HepG2 (cell line): ENCODE data around the gene DENND4B. TPM values are rescaled to one million over a fixed set of nuclear protein-coding genes. Genes with fewer than 3 reads are reported as not detected.

ENCODE experiments used
- BHLHE40 ChIP-seq: IDR thresholded peaks from 2 replicates; pipeline ENCODE4 v1.6.1; 2011; ENCODE audit warnings: low read length, improper control_type of control experiment
- GABPB1 ChIP-seq: IDR thresholded peaks from 2 replicates; pipeline ENCODE4 v1.6.1; 2016; ENCODE audit warnings: mild to moderate bottlenecking, missing genetic modification reagents, moderate library complexity, missing compliant biosample characterization
- GTF3A ChIP-seq: sonication (generic); formaldehyde crosslinking; conservative IDR thresholded peaks from 2 replicates; pipeline ENCODE4 v1.4.0; 2020; ENCODE audit warnings: mild to moderate bottlenecking, missing genetic modification reagents
- HNF4A ChIP-seq: sonication (generic); formaldehyde crosslinking; IDR thresholded peaks from 2 replicates; pipeline ENCODE4 v1.4.0; 2020; ENCODE audit warnings: missing genetic modification reagents
- NRL ChIP-seq: sonication (generic); formaldehyde crosslinking; IDR thresholded peaks from 2 replicates; pipeline ENCODE4 v1.5.0; 2020; ENCODE audit warnings: missing genetic modification reagents, mild to moderate bottlenecking, moderate library complexity, borderline replicate concordance
- TOE1 ChIP-seq: sonication (generic); formaldehyde crosslinking; IDR thresholded peaks from 2 replicates; pipeline ENCODE4 v1.4.0; 2020; ENCODE audit warnings: mild to moderate bottlenecking, missing genetic modification reagents
- XRCC5 ChIP-seq: fragments of 200-400 bp; formaldehyde crosslinking; optimal IDR thresholded peaks from 2 replicates; pipeline ENCODE3; 2017; ENCODE audit warnings: mild to moderate bottlenecking, low read length
- ZFP41 ChIP-seq: sonication (generic); formaldehyde crosslinking; IDR thresholded peaks from 2 replicates; pipeline ENCODE4 v1.4.0; 2020; ENCODE audit warnings: mild to moderate bottlenecking, missing genetic modification reagents, borderline replicate concordance
- ZMAT3 ChIP-seq: sonication (generic); formaldehyde crosslinking; conservative IDR thresholded peaks from 2 replicates; pipeline ENCODE4 v1.7.0; 2021; ENCODE audit warnings: missing genetic modification reagents
- ZNF101 ChIP-seq: sonication (generic); formaldehyde crosslinking; IDR thresholded peaks from 2 replicates; pipeline ENCODE4 v1.4.0; 2020; ENCODE audit warnings: mild to moderate bottlenecking, low read depth, missing genetic modification reagents, borderline replicate concordance
- ZNF160 ChIP-seq: sonication (generic); formaldehyde crosslinking; IDR thresholded peaks from 2 replicates; pipeline ENCODE4 v1.8.0; 2022; ENCODE audit warnings: mild to moderate bottlenecking, inconsistent platforms, missing genetic modification reagents
- ZNF720 ChIP-seq: sonication (generic); formaldehyde crosslinking; IDR thresholded peaks from 2 replicates; pipeline ENCODE4 v1.4.0; 2020; ENCODE audit warnings: missing genetic modification reagents
- ZNF792 ChIP-seq: IDR thresholded peaks from 2 replicates; pipeline ENCODE4 v1.6.1; 2016
- polyA plus RNA-seq, 8 experiments: library from polyadenylated mRNA; depleted of rRNA in 3 of 8; stranded (reverse) in 7 of 8; unstranded in 1 of 8; fragments of >200 nt; fragmentation: Illumina TruSeq in 4 of 8; extraction: Trizol in 4 of 8; gene quantifications; 2 replicates each; pipeline versions ENCODE4 v1.2.1 to v1.2.3, GENCODE V29; 2011 to 2016; ENCODE audit warnings: low read depth in 4 of 8, missing spikeins in 1 of 8, mixed read lengths in 1 of 8; ENCODE audit not compliant: insufficient read depth in 1 of 8
- total RNA-seq, 5 experiments: library from RNA; depleted of rRNA; stranded (reverse); fragments of >200 nt; fragmentation: Illumina TruSeq; extraction: Trizol; gene quantifications; 2 replicates each; pipeline ENCODE4 v1.2.3, GENCODE V29; 2016; ENCODE audit warnings: low read depth in 1 of 5
- TF ChIP-seq, protein P1 (sequence below): sonication (generic); formaldehyde crosslinking; IDR thresholded peaks from 2 replicates; pipeline ENCODE4 v1.5.1; 2020; ENCODE audit warnings: mild to moderate bottlenecking, missing genetic modification reagents, borderline replicate concordance
- TF ChIP-seq, protein P2 (sequence below): sonication (generic); formaldehyde crosslinking; IDR thresholded peaks from 2 replicates; pipeline ENCODE4 v1.5.1; 2020; ENCODE audit warnings: missing genetic modification reagents, mild to moderate bottlenecking, borderline replicate concordance
- TF ChIP-seq, protein P3 (sequence below): sonication (generic); formaldehyde crosslinking; IDR thresholded peaks from 2 replicates; pipeline ENCODE4 v1.5.0; 2020; ENCODE audit warnings: mild to moderate bottlenecking, missing genetic modification reagents
- TF ChIP-seq, protein P4 (sequence below): IDR thresholded peaks from 2 replicates; pipeline ENCODE4 v1.6.1; 2016; ENCODE audit warnings: missing genetic modification reagents, missing compliant biosample characterization
- TF ChIP-seq, protein P5 (sequence below): sonication (generic); formaldehyde crosslinking; IDR thresholded peaks from 2 replicates; pipeline ENCODE4 v1.4.0; 2020; ENCODE audit warnings: missing genetic modification reagents

DENND4B gene
- total and polyA plus RNA-seq, 2 of the 13 experiments (the other 11 are each of a cell fraction or from before 2014, with no cell fraction given) = 15.1 to 20.3 TPM

DNA sequence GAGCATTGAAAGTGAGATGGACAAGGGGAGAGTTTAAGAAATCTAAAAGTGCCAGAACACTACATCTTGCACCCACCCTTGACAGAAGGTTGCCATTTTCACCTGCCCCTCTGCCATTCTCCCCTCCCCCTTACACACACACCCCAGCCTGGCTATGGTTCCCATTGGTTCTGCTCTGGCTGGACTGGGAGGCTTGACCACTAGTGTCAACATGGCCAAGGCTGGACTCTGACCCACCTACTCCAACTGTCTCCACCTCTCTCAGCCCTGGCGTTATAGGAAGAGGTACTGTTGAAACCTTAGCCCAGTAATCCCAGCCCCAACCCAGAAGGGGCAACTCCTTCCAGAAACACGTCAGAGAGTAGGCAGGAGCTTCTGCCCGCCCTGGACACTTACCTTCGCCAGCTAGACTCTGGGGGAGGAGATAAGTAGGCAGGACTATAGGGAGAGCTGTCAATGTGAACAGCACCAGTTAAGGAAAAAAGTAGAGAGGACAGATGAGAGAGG lies 7.4 kb upstream of the DENND4B start (continued):
- TF ChIP-seq GABPB1 (CRISPR knock-in tag) (0 out of 2 replicates have a peak, but pooled peaks have one; percentile 19), ZNF720 (no peak), HNF4A (peak; percentile 89), XRCC5 (peak; percentile 80), ZNF160 (no peak), TOE1 (CRISPR knock-in tag) (no peak), ZMAT3 (CRISPR knock-in tag) (no peak), GTF3A (CRISPR knock-in tag) (no peak), ZNF101 (CRISPR knock-in tag) (no peak), BHLHE40 (no peak), NRL (CRISPR knock-in tag) (no peak), ZFP41 (no peak), ZNF792 (CRISPR knock-in tag) (peak; percentile 49; the same call in 1 of the 2 replicates)
- TF ChIP-seq, protein P1, sequence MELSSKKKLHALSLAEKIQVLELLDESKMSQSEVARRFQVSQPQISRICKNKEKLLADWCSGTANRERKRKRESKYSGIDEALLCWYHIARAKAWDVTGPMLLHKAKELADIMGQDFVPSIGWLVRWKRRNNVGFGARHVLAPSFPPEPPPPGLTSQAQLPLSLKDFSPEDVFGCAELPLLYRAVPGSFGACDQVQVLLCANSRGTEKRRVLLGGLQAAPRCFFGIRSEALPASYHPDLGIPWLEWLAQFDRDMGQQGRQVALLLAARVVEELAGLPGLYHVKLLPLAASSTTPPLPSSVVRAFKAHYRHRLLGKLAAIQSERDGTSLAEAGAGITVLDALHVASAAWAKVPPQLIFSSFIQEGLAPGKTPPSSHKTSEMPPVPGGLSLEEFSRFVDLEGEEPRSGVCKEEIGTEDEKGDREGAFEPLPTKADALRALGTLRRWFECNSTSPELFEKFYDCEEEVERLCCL (CRISPR knock-in tag) = no peak
- TF ChIP-seq, protein P2, sequence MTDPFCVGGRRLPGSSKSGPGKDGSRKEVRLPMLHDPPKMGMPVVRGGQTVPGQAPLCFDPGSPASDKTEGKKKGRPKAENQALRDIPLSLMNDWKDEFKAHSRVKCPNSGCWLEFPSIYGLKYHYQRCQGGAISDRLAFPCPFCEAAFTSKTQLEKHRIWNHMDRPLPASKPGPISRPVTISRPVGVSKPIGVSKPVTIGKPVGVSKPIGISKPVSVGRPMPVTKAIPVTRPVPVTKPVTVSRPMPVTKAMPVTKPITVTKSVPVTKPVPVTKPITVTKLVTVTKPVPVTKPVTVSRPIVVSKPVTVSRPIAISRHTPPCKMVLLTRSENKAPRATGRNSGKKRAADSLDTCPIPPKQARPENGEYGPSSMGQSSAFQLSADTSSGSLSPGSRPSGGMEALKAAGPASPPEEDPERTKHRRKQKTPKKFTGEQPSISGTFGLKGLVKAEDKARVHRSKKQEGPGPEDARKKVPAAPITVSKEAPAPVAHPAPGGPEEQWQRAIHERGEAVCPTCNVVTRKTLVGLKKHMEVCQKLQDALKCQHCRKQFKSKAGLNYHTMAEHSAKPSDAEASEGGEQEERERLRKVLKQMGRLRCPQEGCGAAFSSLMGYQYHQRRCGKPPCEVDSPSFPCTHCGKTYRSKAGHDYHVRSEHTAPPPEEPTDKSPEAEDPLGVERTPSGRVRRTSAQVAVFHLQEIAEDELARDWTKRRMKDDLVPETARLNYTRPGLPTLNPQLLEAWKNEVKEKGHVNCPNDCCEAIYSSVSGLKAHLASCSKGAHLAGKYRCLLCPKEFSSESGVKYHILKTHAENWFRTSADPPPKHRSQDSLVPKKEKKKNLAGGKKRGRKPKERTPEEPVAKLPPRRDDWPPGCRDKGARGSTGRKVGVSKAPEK (CRISPR knock-in tag) = no peak
- TF ChIP-seq, protein P3, sequence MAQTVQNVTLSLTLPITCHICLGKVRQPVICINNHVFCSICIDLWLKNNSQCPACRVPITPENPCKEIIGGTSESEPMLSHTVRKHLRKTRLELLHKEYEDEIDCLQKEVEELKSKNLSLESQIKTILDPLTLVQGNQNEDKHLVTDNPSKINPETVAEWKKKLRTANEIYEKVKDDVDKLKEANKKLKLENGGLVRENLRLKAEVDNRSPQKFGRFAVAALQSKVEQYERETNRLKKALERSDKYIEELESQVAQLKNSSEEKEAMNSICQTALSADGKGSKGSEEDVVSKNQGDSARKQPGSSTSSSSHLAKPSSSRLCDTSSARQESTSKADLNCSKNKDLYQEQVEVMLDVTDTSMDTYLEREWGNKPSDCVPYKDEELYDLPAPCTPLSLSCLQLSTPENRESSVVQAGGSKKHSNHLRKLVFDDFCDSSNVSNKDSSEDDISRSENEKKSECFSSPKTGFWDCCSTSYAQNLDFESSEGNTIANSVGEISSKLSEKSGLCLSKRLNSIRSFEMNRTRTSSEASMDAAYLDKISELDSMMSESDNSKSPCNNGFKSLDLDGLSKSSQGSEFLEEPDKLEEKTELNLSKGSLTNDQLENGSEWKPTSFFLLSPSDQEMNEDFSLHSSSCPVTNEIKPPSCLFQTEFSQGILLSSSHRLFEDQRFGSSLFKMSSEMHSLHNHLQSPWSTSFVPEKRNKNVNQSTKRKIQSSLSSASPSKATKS (CRISPR knock-in tag) = no peak
- TF ChIP-seq, protein P4, sequence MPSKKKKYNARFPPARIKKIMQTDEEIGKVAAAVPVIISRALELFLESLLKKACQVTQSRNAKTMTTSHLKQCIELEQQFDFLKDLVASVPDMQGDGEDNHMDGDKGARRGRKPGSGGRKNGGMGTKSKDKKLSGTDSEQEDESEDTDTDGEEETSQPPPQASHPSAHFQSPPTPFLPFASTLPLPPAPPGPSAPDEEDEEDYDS (CRISPR knock-in tag) = peak; percentile 73; the same call in 1 of the 2 replicates
- TF ChIP-seq, protein P5, sequence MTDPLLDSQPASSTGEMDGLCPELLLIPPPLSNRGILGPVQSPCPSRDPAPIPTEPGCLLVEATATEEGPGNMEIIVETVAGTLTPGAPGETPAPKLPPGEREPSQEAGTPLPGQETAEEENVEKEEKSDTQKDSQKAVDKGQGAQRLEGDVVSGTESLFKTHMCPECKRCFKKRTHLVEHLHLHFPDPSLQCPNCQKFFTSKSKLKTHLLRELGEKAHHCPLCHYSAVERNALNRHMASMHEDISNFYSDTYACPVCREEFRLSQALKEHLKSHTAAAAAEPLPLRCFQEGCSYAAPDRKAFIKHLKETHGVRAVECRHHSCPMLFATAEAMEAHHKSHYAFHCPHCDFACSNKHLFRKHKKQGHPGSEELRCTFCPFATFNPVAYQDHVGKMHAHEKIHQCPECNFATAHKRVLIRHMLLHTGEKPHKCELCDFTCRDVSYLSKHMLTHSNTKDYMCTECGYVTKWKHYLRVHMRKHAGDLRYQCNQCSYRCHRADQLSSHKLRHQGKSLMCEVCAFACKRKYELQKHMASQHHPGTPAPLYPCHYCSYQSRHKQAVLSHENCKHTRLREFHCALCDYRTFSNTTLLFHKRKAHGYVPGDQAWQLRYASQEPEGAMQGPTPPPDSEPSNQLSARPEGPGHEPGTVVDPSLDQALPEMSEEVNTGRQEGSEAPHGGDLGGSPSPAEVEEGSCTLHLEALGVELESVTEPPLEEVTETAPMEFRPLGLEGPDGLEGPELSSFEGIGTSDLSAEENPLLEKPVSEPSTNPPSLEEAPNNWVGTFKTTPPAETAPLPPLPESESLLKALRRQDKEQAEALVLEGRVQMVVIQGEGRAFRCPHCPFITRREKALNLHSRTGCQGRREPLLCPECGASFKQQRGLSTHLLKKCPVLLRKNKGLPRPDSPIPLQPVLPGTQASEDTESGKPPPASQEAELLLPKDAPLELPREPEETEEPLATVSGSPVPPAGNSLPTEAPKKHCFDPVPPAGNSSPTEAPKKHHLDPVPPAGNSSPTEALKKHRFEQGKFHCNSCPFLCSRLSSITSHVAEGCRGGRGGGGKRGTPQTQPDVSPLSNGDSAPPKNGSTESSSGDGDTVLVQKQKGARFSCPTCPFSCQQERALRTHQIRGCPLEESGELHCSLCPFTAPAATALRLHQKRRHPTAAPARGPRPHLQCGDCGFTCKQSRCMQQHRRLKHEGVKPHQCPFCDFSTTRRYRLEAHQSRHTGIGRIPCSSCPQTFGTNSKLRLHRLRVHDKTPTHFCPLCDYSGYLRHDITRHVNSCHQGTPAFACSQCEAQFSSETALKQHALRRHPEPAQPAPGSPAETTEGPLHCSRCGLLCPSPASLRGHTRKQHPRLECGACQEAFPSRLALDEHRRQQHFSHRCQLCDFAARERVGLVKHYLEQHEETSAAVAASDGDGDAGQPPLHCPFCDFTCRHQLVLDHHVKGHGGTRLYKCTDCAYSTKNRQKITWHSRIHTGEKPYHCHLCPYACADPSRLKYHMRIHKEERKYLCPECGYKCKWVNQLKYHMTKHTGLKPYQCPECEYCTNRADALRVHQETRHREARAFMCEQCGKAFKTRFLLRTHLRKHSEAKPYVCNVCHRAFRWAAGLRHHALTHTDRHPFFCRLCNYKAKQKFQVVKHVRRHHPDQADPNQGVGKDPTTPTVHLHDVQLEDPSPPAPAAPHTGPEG = no peak
